GM12865 (cell line): ENCODE results near the gene NDUFB6.

Experiments used
- DNase-seq: peaks from one replicate; pipeline ENCODE4 v3.0.0; 2010; ENCODE audit warnings: low read depth
- H3K4me3 ChIP-seq: 2 replicates; pipeline ENCODE4 v1.5.1; 2011; ENCODE audit warnings: mild to moderate bottlenecking, low read depth, low read length, control low read depth
- TF ChIP-seq, protein P1 (sequence below): IDR thresholded peaks from 2 replicates; pipeline ENCODE4 v1.5.1; 2011; ENCODE audit warnings: low read length, control low read depth, low read depth, inconsistent platforms; ENCODE audit not compliant: insufficient read depth; ENCODE audit errors: missing control alignments

NDUFB6 gene

DNA sequence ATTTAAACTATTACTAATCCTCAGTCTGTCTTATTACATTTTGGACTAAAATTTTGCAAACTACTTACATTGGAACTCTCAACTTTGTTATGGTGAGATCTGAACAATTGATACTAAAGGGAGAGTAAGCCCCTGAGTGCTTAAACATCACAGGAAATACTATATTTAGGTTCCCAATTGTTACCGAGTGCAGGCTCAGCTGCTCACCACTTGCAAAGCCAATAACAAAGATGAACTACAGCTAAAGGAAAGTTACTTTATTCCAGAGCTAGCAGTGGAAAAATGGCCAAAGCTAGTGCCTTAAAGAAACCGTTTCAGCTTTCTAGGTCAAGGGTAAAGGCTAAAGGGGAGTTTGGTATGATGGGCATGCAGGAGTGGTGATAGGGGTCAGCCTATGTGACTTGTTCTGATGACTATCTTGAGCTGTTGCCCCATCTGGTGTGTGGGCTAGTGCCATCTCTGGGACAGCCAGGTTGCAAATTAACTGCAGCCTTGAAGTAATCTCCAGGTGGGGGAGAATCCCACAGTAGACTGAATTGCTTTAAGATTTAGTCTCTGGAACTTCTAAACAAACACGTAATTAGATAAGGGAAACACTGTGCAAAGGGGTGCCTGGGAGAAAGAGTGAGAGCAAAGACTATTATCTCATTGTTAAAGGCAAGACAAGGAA lies 7.8 kb upstream of the NDUFB6 start:
- no peak for DNase-seq
- TF ChIP-seq, protein P1, sequence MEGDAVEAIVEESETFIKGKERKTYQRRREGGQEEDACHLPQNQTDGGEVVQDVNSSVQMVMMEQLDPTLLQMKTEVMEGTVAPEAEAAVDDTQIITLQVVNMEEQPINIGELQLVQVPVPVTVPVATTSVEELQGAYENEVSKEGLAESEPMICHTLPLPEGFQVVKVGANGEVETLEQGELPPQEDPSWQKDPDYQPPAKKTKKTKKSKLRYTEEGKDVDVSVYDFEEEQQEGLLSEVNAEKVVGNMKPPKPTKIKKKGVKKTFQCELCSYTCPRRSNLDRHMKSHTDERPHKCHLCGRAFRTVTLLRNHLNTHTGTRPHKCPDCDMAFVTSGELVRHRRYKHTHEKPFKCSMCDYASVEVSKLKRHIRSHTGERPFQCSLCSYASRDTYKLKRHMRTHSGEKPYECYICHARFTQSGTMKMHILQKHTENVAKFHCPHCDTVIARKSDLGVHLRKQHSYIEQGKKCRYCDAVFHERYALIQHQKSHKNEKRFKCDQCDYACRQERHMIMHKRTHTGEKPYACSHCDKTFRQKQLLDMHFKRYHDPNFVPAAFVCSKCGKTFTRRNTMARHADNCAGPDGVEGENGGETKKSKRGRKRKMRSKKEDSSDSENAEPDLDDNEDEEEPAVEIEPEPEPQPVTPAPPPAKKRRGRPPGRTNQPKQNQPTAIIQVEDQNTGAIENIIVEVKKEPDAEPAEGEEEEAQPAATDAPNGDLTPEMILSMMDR, result no peak
- no peak overlapping the region for H3K4me3 ChIP-seq

DNA sequence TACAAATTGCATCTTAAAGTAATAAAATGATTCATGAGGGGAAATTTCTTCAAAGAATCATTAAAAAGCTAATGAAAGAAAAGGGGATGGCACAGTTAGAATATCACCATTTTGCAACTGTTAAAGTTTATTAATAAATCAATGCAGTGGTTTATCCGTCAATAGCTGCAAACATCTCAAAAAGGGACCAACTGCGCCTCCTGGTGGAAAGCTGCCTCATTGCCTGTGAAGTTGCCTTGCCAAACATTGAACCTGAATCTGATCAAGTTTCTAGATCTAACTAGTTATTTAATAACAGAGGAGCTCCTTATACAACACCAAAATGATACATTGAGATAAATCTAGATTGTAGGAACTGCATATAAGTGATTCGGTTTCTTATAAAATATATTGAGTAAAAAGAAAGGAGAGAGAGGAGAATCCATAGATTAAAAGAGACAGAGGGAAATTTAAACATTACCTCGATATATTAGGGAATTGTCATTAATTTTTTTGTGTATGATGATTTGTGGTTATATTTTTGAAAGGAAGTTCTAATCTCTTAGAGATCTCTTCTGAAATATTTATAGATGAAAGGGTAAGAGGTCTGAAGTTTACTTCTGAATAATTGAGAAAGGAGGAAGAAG lies 6.9 kb upstream of the NDUFB6 start:
- no peak overlapping the region for H3K4me3 ChIP-seq
- DNase-seq, result peak; percentile 74
- TF ChIP-seq, protein P1, result peak; percentile 92

DNA sequence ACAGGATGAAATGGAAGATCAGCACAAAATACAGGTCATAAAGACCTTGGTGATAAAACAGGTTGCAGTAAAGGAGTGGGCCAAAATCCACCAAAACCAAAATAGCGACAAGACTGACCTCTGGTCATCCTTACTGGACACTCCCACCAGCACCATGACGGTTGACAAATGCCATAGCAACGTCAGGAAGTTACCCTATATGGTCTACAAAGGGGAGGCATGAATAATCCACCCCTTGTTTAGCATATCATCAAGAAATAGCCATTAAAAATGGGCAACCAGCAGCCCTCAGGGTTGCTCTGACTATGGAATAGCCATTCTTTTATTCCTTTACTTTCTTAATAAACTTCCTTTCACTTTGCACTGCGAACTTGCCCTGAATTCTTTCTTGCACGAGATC lies 6.0 kb upstream of the NDUFB6 start:
- TF ChIP-seq, protein P1, result no peak
- DNase-seq, result no peak
- no peak overlapping the region for H3K4me3 ChIP-seq

DNA sequence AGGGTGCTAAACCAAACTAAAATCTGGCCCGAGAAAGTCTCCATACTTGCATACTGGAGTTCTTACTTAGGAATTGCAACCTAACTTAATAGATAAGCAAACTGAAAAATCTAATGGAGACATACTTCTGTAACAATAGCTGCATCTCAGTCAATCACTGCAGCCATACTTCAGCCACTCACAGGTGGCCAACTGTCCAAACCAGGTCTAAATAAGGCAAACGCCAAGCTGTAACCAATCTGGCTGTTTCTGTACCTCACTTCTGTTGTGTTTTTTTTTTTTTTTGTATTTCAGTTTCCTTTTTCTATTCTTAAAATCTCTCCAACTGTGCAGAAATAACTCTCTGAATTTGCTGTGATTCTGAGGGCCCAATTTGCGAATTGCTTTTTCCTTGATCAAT lies 4.4 kb upstream of the NDUFB6 start:
- DNase-seq, result peak; percentile 65
- TF ChIP-seq, protein P1, result no peak
- H3K4me3 ChIP-seq, result no peak overlapping the region

DNA sequence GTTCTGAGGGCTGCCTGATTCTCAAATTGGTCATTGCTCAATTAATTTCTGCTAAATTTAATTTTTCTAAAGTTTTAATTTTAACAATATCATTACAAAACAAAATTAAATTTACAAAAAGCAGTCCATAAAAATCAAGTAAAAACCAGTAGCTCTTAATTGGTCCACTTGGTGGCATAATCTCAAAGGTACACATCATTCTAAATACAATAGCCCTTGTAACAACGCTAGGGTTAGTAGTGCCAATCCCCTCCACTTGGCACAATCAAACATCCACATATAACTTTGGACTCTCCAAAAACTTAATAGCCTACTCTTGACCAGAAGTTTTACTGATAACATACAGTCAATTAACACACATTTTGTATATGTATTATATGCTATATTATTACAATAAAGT lies 1.9 kb upstream of the NDUFB6 start:
- no peak for DNase-seq
- H3K4me3 ChIP-seq, result no peak overlapping the region
- TF ChIP-seq, protein P1, result no peak

DNA sequence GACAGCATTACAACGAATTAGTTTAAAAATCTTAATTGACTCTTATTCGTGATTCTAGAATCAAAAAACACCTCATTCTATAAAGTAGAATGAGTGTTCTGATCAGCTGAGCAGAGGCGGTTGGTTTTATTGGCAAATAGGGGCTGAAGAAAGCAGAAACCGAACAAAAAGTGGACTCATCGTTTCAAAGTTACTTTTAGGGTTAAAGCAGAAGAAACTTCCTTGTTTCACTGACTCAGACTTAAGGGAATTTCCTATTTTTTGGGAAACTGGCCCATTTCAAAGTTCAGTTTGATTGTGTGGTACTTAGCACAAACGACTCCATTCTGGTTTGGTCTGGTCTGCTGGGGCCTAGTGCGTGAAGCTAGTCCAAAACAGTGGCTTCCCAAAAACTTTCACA lies 862 bp upstream of the NDUFB6 start:
- TF ChIP-seq, protein P1, result no peak
- no peak overlapping the region for H3K4me3 ChIP-seq
- no peak for DNase-seq
